Skeletal muscle tissue (tissue), 4 donors: ENCODE data around the gene ANO1. TPM values are rescaled to one million over a fixed set of nuclear protein-coding genes. Genes with fewer than 3 reads are reported as not detected.

ENCODE experiments used
- H3K27ac ChIP-seq: one replicate; pipeline ENCODE4 v1.7.0; 2013; ENCODE audit warnings: mild to moderate bottlenecking, low read depth, low read length, inconsistent platforms
- H3K27me3 ChIP-seq, 3 donors: one replicate each; pipeline ENCODE4 v1.7.0; 2013; ENCODE audit warnings: low read length in 3 of 3; ENCODE audit not compliant: control insufficient read depth in 3 of 3, insufficient read depth in 3 of 3
- H3K36me3 ChIP-seq, 3 donors: one replicate each; pipeline ENCODE4 v1.7.0; 2013; ENCODE audit warnings: low read length in 3 of 3; ENCODE audit not compliant: control insufficient read depth in 3 of 3, insufficient read depth in 3 of 3
- H3K4me1 ChIP-seq, 3 donors: one replicate each; pipeline ENCODE4 v1.7.0; 2013; ENCODE audit warnings: low read length in 3 of 3, mild to moderate bottlenecking in 3 of 3; ENCODE audit not compliant: control insufficient read depth in 3 of 3, insufficient read depth in 3 of 3
- H3K4me3 ChIP-seq, 3 donors: one replicate each; pipeline ENCODE4 v1.7.0; 2013; ENCODE audit warnings: low read length in 3 of 3
- H3K9ac ChIP-seq, 3 donors: one replicate each; pipeline ENCODE4 v1.7.0; 2013; ENCODE audit warnings: low read length in 3 of 3, mild to moderate bottlenecking in 3 of 3, moderate library complexity in 2 of 3, low read depth in 1 of 3
- H3K9me3 ChIP-seq, 3 donors: one replicate each; pipeline ENCODE4 v1.7.0; 2013; ENCODE audit warnings: low read length in 3 of 3; ENCODE audit not compliant: control insufficient read depth in 3 of 3
- total RNA-seq: library from RNA; depleted of rRNA; stranded (reverse); fragments of >200 nt; gene quantifications from one replicate; pipeline ENCODE4 v1.2.3, GENCODE V29; 2014
- donor health status: Osteomylitis.

The ANO1 gene
- total RNA-seq, 1 donor from 2014 or later, result 1.6 TPM

DNA sequence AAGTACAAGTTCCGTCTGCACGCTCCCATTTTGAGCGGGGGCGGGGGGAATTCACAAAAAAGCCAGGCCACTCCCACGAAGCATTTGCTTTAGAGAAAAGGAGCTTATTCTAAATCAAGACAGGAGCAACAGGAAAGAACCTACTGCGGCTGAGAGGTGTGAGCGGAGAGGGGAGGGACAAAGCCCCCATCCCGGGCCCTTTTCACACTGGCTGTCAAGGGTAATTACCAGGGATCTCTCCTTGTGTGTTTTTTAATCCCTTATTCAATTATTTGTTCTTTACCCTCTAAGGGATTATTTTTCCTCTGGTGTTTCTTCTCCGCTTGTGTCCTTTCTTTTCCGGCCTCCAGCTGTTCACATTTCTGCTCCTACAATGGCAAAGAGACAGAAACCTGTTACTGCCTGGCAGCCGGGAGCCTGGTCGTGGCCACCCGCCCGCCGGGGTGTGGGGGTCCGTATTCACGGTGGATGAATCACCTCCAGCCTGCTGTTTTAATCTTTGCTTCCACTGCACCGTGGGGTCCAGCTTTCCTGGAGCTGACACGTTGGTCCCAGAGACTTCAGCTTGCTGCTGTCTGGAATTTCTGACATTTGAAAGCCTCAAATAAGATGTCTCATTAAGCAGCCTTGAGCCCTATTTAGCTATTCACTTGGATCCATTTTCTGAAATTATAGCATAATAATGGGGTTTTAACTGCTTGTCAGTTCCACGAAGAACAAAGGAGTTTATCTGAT, 63.5 kb downstream of the ANO1 start:
- no peak overlapping the region for H3K4me3 ChIP-seq
- no peak overlapping the region for H3K27ac ChIP-seq
- no peaks in the 10 kb centered on the region for H3K36me3 ChIP-seq
- no peaks in the 10 kb centered on the region for H3K9me3 ChIP-seq
- peaks cover 19 to 41% (median 32%) of the 10 kb centered on the region in 3 donors for H3K27me3 ChIP-seq
- H3K9ac ChIP-seq, result no peak overlapping the region
- H3K4me1 ChIP-seq, result peaks cover 0 to 12% (median 7%) of the 10 kb centered on the region in 3 donors

DNA sequence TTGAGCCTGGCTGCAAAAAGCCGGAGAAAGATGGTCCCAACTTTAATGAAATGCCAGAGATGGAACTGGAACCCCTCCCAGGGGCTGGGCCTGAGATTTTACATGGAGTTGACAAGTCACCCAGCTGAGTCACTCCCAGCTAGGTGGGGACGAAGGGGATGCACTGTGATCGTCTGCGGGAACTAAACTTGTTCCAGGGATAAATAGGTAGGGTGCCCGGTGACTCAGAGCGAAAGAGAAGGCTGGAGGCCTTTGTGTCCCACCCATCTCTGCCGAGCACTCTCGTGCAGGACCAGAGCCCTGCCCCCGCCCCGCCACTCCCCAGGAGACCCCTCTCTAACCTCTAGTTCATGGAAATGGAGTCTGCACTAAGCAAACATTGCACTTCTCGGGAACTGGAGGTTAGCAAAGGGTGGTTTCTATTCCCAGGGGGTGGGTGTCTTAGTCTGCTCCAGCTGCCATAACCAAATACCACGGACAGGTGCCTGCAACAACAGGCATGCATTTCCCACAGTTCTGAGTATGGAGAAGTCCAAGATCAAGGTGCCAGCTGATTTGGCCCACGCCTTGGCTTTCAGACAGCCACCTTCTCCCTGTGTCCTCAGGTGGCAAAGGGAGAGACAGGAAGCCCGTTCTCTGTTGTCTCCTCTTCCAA, 64.2 kb downstream of the ANO1 start:
- peaks cover 0 to 12% (median 7%) of the 10 kb centered on the region in 3 donors for H3K4me1 ChIP-seq
- no peak overlapping the region for H3K9ac ChIP-seq
- H3K4me3 ChIP-seq, result no peak overlapping the region
- H3K27ac ChIP-seq, result no peak overlapping the region
- H3K27me3 ChIP-seq, result peaks cover 19 to 47% (median 38%) of the 10 kb centered on the region in 3 donors
- H3K36me3 ChIP-seq, result no peaks in the 10 kb centered on the region
- no peaks in the 10 kb centered on the region for H3K9me3 ChIP-seq

DNA sequence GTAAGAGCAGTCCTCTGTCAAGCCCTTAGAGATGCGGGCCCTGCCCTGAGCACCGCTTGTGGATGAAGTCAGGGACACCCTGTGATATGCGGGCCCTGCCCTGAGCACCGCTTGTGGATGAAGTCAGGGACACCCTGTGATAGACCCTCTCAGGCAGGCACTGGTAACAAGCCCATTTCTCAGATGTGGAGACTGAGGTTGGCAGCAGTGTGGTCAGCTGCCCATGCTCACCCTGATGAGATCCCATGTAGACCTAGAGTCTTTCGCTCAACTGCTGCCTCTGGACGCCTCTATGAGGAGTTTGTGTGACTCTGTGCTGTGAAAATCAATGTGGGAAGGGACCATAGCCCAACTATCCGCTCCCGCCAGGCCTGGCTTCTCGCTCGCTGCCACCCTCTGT, 66.1 kb downstream of the ANO1 start:
- H3K9me3 ChIP-seq, result no peaks in the 10 kb centered on the region
- H3K27me3 ChIP-seq, result peaks cover 19 to 63% (median 46%) of the 10 kb centered on the region in 3 donors
- H3K27ac ChIP-seq, result no peak overlapping the region
- H3K4me3 ChIP-seq, result no peak overlapping the region
- H3K4me1 ChIP-seq, result peaks cover 0 to 12% (median 7%) of the 10 kb centered on the region in 3 donors
- H3K9ac ChIP-seq, result no peak overlapping the region
- H3K36me3 ChIP-seq, result no peaks in the 10 kb centered on the region

DNA sequence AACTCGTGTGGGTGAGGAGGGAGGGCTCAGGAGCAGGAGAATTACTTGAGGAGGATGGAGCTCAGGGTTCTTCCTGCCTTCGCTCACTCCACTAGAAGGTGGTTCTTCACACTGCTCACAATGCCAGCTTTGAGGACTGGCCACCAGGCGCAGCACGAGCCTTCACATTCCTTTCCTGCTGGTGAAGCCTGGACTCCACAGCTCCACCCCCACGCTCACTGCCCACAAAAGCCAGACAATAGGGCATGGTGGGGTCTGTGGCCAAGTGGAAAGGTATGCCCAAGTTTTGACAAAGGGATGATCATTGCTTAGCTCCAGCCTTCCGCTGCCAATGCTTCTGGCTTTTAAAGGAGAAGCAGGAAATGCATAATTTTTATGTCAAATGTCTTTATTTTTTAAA, 67.0 kb downstream of the ANO1 start:
- no peak overlapping the region for H3K27ac ChIP-seq
- no peak overlapping the region for H3K9ac ChIP-seq

DNA sequence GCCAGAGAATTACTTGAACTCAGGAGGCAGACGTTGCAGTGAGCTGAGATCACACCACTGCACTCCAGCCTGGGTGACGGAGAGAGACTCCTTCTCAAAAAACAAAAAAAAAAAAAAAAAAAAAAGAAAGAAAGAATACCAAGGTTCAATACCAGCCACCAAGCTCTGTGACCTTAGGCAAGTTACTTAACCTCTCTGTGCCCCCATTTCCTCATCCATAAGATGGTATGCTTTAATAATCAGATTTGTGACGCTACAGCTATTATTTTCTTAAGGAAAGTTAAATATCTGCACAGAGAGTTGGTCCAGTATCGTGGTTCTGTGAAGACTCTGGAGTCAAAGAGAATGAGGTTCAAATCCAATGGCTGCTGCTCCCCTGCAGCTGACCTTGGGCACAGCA, 67.7 kb downstream of the ANO1 start:
- Histone ChIP-seq H3K36me3 (no peaks in the 10 kb centered on the region), H3K27ac (no peak overlapping the region), H3K4me3 (no peak overlapping the region), H3K4me1 (peaks cover 0 to 11% (median 7%) of the 10 kb centered on the region in 3 donors), H3K27me3 (peaks cover 18 to 58% (median 44%) of the 10 kb centered on the region in 3 donors), H3K9ac (no peak overlapping the region), H3K9me3 (no peaks in the 10 kb centered on the region)

More for the DNA sequence above, 67.0 kb downstream of the ANO1 start:
- Histone ChIP-seq H3K36me3 (no peaks in the 10 kb centered on the region), H3K9me3 (no peaks in the 10 kb centered on the region), H3K4me3 (no peak overlapping the region), H3K4me1 (peaks cover 0 to 12% (median 7%) of the 10 kb centered on the region in 3 donors), H3K27me3 (peaks cover 19 to 61% (median 46%) of the 10 kb centered on the region in 3 donors)

DNA sequence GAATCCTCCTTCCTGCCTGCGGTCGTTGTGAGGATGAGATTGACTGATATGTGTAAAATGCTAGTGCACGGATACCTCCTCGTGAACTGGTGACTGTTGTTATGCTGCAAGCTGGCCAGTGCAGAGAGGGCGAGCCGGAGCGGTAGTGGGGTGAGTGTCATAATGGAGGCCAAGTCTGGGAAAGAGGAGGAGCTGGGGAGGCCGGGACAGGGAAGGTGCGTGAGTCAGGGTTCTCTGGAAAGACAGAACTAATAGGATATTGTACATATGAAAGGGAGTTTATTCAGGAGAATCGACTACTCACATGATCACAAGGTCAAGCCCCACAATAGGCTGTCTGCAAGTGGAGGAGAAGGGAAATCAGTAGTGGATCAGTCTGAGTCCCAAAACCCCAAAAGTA, 68.2 kb downstream of the ANO1 start:
- Histone ChIP-seq H3K4me3 (no peak overlapping the region), H3K4me1 (peaks cover 0 to 7% (median 3%) of the 10 kb centered on the region in 3 donors), H3K9me3 (no peaks in the 10 kb centered on the region), H3K27ac (no peak overlapping the region), H3K27me3 (peaks cover 14 to 54% (median 40%) of the 10 kb centered on the region in 3 donors), H3K36me3 (no peaks in the 10 kb centered on the region), H3K9ac (no peak overlapping the region)

DNA sequence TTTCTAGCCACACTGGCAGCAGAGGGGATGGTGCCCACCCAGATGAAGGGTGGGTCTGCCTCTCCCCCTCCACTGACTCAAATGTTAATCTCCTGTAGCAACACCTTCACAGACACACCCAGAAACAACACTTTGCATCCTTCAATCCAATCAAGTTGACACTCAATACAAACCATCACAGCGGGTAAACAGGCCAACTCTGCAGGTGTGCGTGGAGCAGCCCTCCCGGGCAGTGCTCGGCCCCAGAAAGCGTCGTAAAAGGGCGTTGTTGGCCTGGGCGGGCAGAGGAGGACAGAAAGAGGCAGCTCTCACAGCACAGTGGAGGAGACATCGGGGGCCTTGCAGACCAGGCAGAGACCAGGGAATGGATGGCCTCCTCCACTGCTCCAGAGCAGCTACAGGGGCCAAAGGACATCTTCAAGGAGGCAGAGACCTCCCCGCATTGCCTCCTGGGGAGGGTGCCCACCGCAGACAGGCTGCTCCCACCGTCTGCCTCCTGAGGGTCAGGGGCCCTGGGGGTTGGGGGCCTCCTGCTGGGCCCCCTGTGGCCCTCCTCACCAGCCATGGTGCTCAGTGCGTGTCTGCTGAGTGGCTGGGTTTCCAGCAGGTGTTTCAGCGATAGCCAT, 68.9 kb downstream of the ANO1 start:
- peaks cover 0 to 2% (median under 1%) of the 10 kb centered on the region in 3 donors for H3K4me1 ChIP-seq
- no peak overlapping the region for H3K4me3 ChIP-seq
- H3K36me3 ChIP-seq, result no peaks in the 10 kb centered on the region
- no peak overlapping the region for H3K27ac ChIP-seq
- no peaks in the 10 kb centered on the region for H3K9me3 ChIP-seq
- H3K9ac ChIP-seq, result no peak overlapping the region
- H3K27me3 ChIP-seq, result peaks cover 10 to 48% (median 39%) of the 10 kb centered on the region in 3 donors

DNA sequence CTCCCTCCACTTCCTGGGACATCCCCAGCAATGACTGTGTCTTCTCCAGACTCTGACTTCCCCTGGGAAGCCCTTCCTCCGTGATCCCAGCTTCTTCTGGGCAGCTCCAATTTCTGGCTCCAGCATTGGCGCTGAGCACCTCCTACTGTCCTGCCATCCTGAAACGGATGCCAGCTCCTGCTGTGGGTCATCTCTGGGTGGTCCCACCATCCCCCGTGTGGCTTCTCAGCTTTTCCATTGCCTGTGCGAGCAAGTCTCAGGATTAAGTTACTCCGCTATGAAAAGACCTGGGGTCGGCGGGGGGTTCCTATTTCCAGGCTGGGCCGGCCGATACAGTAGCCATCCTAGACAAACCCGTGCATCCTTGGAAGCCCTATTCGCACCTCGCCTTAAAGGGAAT, 69.6 kb downstream of the ANO1 start:
- H3K9ac ChIP-seq, result no peak overlapping the region
- H3K4me3 ChIP-seq, result no peak overlapping the region
- no peaks in the 10 kb centered on the region for H3K36me3 ChIP-seq
- no peaks in the 10 kb centered on the region for H3K9me3 ChIP-seq
- H3K27ac ChIP-seq, result no peak overlapping the region
- H3K4me1 ChIP-seq, result no peaks in the 10 kb centered on the region
- H3K27me3 ChIP-seq, result peaks cover 9 to 43% (median 37%) of the 10 kb centered on the region in 3 donors

DNA sequence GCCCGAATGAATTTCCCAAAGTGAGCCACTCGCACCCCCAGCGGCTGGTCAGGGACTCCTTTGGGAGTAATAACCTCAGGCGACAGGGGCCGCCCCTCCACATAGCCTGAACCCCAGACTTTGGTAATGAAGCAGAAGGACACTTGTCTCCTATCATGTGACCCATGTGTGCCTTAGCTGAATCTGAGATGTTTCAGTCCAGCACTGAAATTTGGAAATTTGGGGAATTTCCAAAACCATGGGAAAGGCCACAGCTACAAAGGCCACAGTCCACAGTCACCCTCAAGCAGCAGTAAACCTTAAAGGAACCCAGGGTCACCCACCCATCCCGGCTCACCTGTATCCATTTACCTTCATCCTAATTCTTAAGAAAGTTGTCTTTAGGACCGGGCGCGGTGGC, 73.6 kb downstream of the ANO1 start:
- no peak overlapping the region for H3K9ac ChIP-seq
- no peak overlapping the region for H3K27ac ChIP-seq
- peaks cover 0 to 2% (median 0%) of the 10 kb centered on the region in 3 donors for H3K36me3 ChIP-seq
- no peaks in the 10 kb centered on the region for H3K9me3 ChIP-seq
- H3K4me3 ChIP-seq, result no peak overlapping the region
- peaks cover 0 to 23% (median 14%) of the 10 kb centered on the region in 3 donors for H3K27me3 ChIP-seq
- H3K4me1 ChIP-seq, result no peaks in the 10 kb centered on the region
